Muscle layer of duodenum (tissue), 2 donors: ENCODE data around the gene SMIM9.
A peak's percentile ranks its signal among the peaks of the same experiment; 100 is the strongest.
"Not testable (repeated sequence)": the region's sequence is repeated elsewhere in the genome, so short reads cannot be mapped to it uniquely, and the experiment has no call there.

Experiments
- H3K27ac ChIP-seq: one replicate; pipeline ENCODE4 v1.7.0; 2013; ENCODE audit warnings: mild to moderate bottlenecking, low read length
- H3K27me3 ChIP-seq: one replicate; pipeline ENCODE4 v1.7.0; 2013; ENCODE audit warnings: low read depth, mild to moderate bottlenecking, control low read depth, low read length
- H3K36me3 ChIP-seq, 2 donors: one replicate each; pipeline ENCODE4 v1.7.0; 2013; ENCODE audit warnings: low read length in 2 of 2, control low read depth in 1 of 2, mild to moderate bottlenecking in 1 of 2; ENCODE audit not compliant: insufficient read depth in 2 of 2, control insufficient read depth in 1 of 2
- H3K4me1 ChIP-seq, 2 donors: one replicate each; pipeline ENCODE4 v1.7.0; 2013; ENCODE audit warnings: low read length in 2 of 2, mild to moderate bottlenecking in 2 of 2, control low read depth in 1 of 2, moderate library complexity in 1 of 2; ENCODE audit not compliant: insufficient read depth in 2 of 2, control insufficient read depth in 1 of 2
- H3K4me3 ChIP-seq, 2 donors: one replicate each; pipeline ENCODE4 v1.7.0; 2013; ENCODE audit warnings: low read length in 2 of 2, low read depth in 1 of 2, mild to moderate bottlenecking in 1 of 2
- H3K9me3 ChIP-seq, 2 donors: one replicate each; pipeline ENCODE4 v1.7.0; 2013; ENCODE audit warnings: low read length in 2 of 2, control low read depth in 1 of 2, mild to moderate bottlenecking in 1 of 2; ENCODE audit not compliant: control insufficient read depth in 1 of 2
- donor health status: healthy.

The SMIM9 gene

GRCh38 chrX:154834562-154834961 is at the start of gene SMIM9:
TSS of gene SMIM9 (minus strand) at chrX:154834662. CDS start at chrX:154830856, 3,806 bp downstream.
- Histone ChIP-seq H3K4me1 (no peaks in the 10 kb centered on the region), H3K4me3 (no peak within 1 kb of the TSS), H3K27ac (no peak within 1 kb of the TSS), H3K36me3 (no peaks in the 10 kb centered on the region), H3K9me3 (no peaks in the 10 kb centered on the region), H3K27me3 (no peaks in the 10 kb centered on the region)

GRCh38 chrX:154884069-154884468 is 49.6 kb upstream of the SMIM9 start:
- not testable (repeated sequence) for H3K36me3 ChIP-seq, H3K9me3 ChIP-seq, H3K27ac ChIP-seq, H3K27me3 ChIP-seq, H3K4me1 ChIP-seq, H3K4me3 ChIP-seq

GRCh38 chrX:154873329-154873728 is 38.9 kb upstream of the SMIM9 start:
- Histone ChIP-seq H3K9me3 (peaks cover 0 to under 1% of the 10 kb centered on the region in 2 donors), H3K27me3 (no peaks in the 10 kb centered on the region)

DNA sequence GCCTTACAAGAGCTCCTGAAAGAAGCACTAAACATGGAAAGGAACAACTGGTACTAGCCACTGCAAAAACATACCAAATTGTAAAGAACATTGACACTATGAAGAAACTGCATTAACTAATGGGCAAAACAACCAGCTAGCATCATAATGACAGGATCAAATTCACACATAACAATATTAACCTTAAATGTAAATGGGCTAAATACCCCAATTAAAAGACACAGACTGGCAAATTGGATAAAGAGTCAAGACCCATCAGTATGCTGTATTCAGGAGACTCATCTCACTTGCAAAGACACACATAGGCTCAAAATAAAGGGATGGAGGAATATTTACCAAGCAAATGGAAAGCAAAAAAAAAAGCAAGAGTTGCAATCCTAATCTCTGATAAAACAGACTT is 34.1 kb upstream of the SMIM9 start:
- not testable (repeated sequence) for H3K4me3 ChIP-seq, H3K27me3 ChIP-seq, H3K27ac ChIP-seq, H3K4me1 ChIP-seq, H3K9me3 ChIP-seq, H3K36me3 ChIP-seq

More at GRCh38 chrX:154873329-154873728, 38.9 kb upstream of the SMIM9 start:
- H3K4me3 ChIP-seq: no peak overlapping the region
- no peaks in the 10 kb centered on the region for H3K4me1 ChIP-seq
- no peak overlapping the region for H3K27ac ChIP-seq
- no peaks in the 10 kb centered on the region for H3K36me3 ChIP-seq

DNA sequence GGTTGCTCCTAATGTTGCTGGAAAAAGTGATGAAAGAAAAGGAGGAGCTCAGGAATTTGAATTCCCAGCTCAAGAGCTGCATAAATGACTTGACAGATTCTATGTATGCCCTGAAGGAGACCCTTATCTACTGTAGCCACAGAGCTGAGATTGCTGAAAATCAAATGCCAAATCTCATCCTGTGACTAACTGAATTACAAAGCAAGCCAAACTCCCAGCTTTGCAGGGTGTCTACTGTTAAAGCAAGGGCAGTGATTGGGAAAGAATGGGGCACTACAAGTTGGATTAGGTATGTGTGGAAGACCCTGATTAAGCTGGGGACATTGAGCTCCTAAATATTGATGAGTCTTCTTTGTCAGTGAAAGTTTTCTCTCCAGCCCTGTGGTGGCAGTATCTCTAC is 20.8 kb upstream of the SMIM9 start:
- Histone ChIP-seq H3K27me3 (no peaks in the 10 kb centered on the region), H3K27ac (no peak overlapping the region), H3K4me3 (no peak overlapping the region), H3K4me1 (no peaks in the 10 kb centered on the region), H3K9me3 (no peaks in the 10 kb centered on the region), H3K36me3 (peaks cover 0 to 18% of the 10 kb centered on the region in 2 donors)

DNA sequence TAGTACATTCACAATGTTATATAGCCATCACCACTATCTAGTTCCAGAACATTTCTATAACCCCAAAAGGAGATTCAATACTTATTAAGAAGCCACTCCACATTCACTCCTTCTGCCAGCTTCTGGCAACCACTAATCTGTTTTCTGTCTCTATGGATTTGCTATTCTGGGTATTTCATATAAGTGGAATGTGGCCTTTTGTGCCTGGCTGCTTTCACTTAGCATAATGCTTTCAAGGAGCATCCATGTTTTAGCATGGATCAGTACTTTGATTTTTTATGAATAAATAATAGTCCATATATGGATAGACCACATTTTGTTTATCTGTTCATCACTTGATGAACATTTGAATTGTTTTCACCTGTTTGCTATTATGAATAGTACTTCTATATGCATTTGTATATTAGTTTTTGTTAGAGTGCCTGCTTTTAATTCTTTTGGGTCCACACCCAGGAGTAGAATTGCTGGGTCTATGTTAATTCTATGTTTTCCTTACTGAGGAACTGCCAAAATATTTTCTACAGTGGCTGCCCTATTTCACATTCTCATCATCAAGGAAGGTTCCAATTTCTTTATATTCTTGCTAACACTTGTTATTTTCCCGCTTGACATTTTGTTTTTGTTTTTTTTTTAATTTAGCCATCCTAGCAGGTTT is 16.6 kb upstream of the SMIM9 start:
- Histone ChIP-seq H3K27me3 (no peaks in the 10 kb centered on the region), H3K27ac (no peak overlapping the region), H3K4me1 (no peaks in the 10 kb centered on the region), H3K9me3 (no peaks in the 10 kb centered on the region), H3K4me3 (no peak overlapping the region), H3K36me3 (no peaks in the 10 kb centered on the region)

DNA sequence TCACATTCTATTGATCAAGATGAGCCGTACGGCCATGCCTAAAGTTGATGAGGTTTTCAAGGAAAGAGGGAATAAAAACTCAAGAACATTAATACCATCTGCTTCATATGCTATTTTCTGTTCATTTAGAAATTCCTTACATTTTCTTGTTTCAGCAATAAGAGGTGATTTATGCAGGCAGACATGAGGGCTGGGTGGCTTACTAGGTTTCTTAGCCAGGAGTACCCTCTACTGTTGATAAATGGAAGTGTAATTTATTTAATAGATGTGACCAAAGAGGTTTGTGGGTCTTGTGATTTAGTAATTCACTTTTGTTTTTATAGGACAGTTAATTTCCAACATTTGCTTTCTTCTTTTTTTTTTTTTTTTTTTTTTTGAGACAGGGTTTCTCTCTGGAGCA is 6.4 kb upstream of the SMIM9 start:
- Histone ChIP-seq H3K4me1 (no peaks in the 10 kb centered on the region), H3K36me3 (no peaks in the 10 kb centered on the region), H3K9me3 (no peaks in the 10 kb centered on the region), H3K27me3 (no peaks in the 10 kb centered on the region), H3K4me3 (no peak overlapping the region), H3K27ac (no peak overlapping the region)

DNA sequence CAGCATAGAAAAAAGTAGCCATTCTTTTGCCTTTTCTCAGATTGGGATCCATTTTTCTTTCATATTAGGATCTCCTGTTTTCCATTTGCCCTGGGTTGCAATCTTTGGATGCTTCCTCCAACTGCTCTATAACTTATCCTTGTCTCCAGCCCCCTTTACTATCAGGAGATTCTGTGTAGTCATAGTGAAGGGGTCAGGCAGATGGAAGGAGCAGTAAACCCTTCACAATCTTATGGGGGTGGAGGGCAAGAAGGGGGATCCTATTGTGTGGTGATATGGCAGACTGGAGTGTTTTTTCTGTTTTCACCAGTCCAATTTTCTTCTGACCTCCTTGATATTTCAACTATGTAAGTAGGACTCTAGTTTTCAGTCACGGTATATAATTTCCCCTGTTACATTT is 1.7 kb upstream of the SMIM9 start:
- no peak overlapping the region for H3K27ac ChIP-seq
- H3K4me1 ChIP-seq: no peaks in the 10 kb centered on the region
- H3K4me3 ChIP-seq: no peak overlapping the region
- H3K27me3 ChIP-seq: no peaks in the 10 kb centered on the region
- no peaks in the 10 kb centered on the region for H3K36me3 ChIP-seq
- H3K9me3 ChIP-seq: no peaks in the 10 kb centered on the region

DNA sequence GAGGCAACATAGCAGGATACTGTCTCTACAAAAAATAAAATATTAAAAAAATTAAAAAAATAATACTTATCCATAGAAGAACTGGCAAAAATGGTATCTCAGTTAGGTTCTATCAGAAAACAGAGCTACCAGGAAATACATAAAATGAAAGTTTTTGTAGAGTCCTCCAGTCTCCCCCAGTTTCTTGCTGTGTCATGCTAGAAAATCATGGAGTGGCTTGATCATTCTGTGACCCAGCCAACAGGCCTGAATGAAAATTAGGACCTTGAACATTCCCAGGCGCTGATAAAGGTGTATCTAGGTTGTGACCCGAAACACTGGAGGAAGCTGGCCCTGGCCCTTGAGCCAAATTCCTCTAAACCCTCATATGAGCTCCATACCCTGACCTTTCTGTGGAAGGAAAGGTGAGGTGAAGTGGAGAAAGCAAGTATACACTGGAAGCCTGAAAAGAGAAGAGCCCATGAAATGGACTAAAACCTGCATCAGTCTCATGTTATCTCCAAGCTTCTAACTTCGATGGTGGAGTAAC is 652 bp downstream of the SMIM9 start:
- Histone ChIP-seq H3K4me1 (no peaks in the 10 kb centered on the region), H3K9me3 (no peaks in the 10 kb centered on the region), H3K4me3 (no peak overlapping the region), H3K27ac (no peak overlapping the region), H3K27me3 (no peaks in the 10 kb centered on the region), H3K36me3 (no peaks in the 10 kb centered on the region)

DNA sequence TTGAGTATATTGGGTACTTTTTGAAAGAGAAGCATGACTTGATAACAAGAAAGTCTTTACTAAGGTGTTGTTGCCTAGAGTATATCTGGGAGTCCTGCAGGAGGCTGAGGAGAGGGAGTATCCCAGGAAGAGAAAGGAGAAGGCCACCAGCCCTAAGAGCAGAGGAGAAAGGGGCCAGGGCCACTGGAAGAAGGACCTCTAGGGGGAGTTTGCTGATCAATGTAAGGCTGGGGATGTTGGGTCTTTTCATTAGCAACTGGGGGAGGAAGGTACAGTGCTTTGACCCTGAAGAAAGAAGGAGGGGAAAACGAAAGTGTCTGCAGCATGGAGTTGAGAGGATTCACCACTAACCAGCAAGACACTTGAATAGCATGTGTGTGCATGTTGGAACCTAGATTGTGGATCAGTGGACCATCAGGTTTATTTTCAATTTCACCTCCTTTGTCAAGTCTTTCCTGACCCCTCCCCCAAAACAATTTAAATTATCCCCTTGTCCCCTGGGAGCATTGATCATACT is 4.5 kb downstream of the SMIM9 start:
- Histone ChIP-seq H3K27me3 (no peaks in the 10 kb centered on the region), H3K4me3 (no peak overlapping the region), H3K27ac (no peak overlapping the region), H3K4me1 (no peaks in the 10 kb centered on the region), H3K36me3 (no peaks in the 10 kb centered on the region), H3K9me3 (no peaks in the 10 kb centered on the region)

- no peaks in the 10 kb centered on the region for H3K4me1 ChIP-seq
- no peaks in the 10 kb centered on the region for H3K36me3 ChIP-seq
- no peaks in the 10 kb centered on the region for H3K9me3 ChIP-seq
- no peaks in the 10 kb centered on the region for H3K27me3 ChIP-seq
- H3K4me3 ChIP-seq: no peak overlapping the region
- no peak overlapping the region for H3K27ac ChIP-seq
Measured at GRCh38 chrX:154829134-154829533, 5.3 kb downstream of the SMIM9 start.

DNA sequence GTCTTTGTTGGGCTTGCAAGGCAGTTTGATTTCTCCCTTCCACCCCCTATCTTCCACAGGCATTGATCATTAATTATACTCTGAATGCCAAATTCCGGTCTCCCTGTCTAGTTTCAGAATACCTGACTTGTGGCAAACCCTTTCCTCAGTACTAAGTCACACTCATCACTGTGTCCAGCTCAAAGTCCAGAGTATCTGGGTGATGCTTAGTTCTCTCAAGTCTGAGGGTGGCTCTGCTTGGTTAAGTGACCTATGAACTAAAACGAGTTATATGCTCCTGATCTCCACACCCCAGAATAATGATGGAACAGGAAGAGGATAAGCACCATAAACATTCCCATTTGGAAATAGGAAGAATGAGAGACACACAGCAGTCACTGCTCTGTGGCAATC is 6.5 kb downstream of the SMIM9 start:
- no peaks in the 10 kb centered on the region for H3K27me3 ChIP-seq
- no peaks in the 10 kb centered on the region for H3K36me3 ChIP-seq
- H3K9me3 ChIP-seq: no peaks in the 10 kb centered on the region
- no peaks in the 10 kb centered on the region for H3K4me1 ChIP-seq
- peak overlapping the region; percentile 21 for H3K27ac ChIP-seq
- no peak overlapping the region for H3K4me3 ChIP-seq
